CD4-positive, alpha-beta T cell treated with Interleukin-15 for 4 hours (primary cell): ENCODE measurements around the gene TPTE.
"Not testable (repeated sequence)": the region's sequence is repeated elsewhere in the genome, so short reads cannot be mapped to it uniquely, and the experiment has no call there.

ENCODE experiments used
- DNase-seq: peaks from one replicate; pipeline ENCODE4 v3.0.0-alpha.2; 2020; ENCODE audit warnings: low spot score

The TPTE gene

DNA sequence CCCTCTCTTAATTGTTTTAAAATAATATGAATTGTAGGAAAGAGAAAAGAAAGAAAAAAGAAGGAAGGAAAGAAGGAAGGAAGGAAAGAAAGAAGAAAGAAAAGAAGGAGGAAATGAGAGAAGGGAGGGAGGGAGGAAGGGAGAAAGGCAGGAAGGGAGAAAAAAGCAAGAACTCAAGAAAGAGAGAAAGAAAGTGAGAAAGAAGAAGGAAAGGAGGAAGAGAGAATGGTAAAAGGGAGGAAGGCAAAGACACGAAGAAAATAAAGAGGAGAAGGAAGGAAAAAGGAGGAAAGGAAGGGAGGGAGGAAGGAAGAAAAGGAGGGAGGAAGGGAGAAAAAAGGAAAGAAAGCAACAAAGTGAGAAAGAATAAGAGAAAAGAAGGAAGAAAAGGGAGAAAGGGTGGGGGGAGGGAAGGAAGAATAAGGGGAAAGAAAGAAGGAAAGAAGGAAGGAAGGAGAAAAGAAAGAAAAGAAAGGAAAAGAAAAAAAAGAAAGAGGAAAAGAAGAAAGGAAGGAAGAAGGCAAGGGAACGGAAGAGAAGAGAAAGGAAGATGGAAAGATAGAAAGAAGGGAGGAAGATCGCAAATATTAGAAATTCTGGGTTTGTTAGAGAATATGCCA lies 95.9 kb downstream of the TPTE start:
- DNase-seq: not testable (repeated sequence)

DNA sequence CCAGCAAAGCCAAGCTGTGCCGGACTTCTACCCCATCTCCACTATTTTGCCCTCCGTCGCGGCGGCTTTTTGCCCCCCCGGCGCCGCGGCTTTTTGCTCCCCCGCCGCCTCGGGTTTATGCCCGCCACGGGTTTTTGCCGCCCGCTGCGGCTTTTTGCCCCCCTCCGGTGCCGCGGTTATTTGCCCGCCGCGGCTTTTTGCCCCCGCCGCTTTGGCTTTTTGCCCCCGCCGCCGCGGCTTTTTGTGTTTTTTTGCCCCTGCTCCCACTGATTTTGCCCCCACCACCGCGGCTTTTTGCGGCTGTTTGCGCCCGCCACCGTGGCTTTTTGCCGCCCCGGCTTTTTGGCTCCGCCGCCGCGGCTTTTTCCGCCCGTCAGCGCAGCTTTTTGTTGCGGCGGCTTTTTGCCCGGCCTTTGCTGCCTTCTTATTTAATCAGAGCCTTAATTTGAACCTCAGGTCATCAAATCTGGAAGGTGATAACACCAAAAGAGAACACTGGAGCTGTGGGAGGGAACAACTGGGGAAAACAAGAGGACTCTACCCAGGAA lies 106.0 kb downstream of the TPTE start:
- DNase-seq: no peak

GRCh38 chr21:10629239-10629638 lies 107.9 kb downstream of the TPTE start:
- DNase-seq: not testable (repeated sequence)

DNA sequence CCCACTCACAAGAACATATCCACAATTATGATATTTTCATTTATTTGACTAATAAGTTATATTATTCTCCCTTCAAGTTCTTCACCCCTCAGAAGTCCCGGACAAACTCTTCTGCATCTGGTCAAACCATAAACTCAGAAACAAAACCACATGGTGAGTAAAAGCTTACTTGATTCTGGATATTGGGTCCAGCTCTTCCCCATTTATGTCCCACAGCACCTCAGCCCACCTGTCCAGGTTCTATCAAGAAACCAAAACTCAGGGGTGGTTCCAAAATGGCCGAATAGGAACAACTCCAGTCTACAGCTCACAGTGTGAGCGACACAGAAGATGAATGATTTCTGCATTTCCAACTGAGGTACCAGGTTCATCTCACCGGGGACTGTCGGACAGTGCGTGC lies 109.4 kb downstream of the TPTE start:
- not testable (repeated sequence) for DNase-seq

DNA sequence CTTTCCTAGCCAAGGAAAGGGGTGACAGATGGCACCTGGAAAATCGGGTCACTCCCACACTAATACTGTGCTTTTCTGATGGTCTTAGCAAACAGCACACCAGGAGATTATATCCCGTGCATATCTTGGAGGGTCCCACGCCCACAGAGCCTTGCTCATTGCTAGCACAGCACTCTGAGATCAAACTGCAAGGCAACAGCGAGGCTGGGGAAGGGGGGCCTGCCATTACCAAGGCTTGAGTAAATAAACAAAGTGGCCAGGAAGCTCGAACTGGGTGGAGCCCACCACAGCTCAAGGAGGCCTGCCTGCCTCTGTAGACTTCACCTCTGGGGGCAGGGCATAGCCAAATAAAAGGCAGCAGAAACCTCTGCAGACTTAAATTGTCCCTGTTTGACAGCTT lies 109.9 kb downstream of the TPTE start:
- DNase-seq: not testable (repeated sequence)

DNA sequence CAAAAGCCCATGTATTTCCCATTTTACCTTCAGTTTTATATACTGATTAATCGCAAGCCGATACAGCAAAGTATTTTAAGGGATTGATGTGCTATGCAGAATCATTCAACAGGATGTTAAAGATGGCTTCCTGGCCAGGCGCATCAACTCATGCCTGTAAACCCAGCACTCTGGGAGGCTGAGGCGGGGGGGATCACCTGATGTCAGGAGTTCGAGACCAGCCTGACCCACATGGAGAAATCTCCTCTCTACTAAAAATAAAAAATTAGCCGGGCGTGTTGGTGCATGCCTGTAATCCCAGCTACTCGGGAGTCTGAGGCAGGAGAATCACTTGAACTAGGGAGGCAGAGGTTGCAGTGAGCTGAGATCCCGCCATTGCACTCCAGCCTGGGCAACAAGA lies 116.8 kb downstream of the TPTE start:
- not testable (repeated sequence) for DNase-seq

GRCh38 chr21:10639123-10639522 lies 117.7 kb downstream of the TPTE start:
- no peak for DNase-seq

GRCh38 chr21:10639746-10640145 lies 118.4 kb downstream of the TPTE start:
- not testable (repeated sequence) for DNase-seq

- DNase-seq: no peak
These were observed 119.1 kb downstream of the TPTE start for GRCh38 chr21:10640446-10640845.

DNA sequence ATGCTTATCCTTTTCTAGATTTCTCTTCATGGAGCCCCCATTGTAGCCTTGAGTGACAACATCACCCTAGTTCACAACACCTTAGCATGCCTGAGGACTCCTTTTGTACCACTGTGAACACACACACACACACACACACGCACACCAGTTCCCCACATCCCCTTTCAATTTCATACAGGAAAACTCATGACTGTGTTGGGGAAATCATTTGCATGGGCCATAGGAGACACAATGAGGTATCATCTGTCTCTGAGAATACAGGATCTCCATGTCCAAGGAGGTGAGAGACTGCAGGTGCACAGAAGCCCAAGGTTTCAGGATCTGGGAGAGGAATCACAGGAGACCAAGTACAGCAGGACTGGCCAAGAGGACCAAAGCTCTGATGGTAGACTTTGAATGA lies 119.7 kb downstream of the TPTE start:
- DNase-seq: no peak

- DNase-seq: not testable (repeated sequence)
These were observed 124.3 kb downstream of the TPTE start for GRCh38 chr21:10645667-10646066.

GRCh38 chr21:10649350-10650149 lies 128.2 kb downstream of the TPTE start:
- not testable (repeated sequence) for DNase-seq

GRCh38 chr21:10650297-10650696 lies 128.9 kb downstream of the TPTE start:
- not testable (repeated sequence) for DNase-seq
